GM12878 (cell line): ENCODE data around the gene HACD3. TPM values are rescaled to one million over a fixed set of nuclear protein-coding genes. Genes with fewer than 3 reads are reported as not detected.
A peak's percentile ranks its signal among the peaks of the same experiment; 100 is the strongest.

ENCODE experiments used
- BRCA1 ChIP-seq: IDR thresholded peaks from 2 replicates; pipeline ENCODE4 v1.6.1; 2011; ENCODE audit warnings: low read depth, low read length, improper control_type of control experiment
- CHD1 ChIP-seq: IDR thresholded peaks from 2 replicates; pipeline ENCODE4 v1.6.1; 2012; ENCODE audit warnings: low read depth, low read length, improper control_type of control experiment
- EGR1 ChIP-seq, 2 experiments: IDR thresholded peaks; 1 replicate in 1 of 2; 2 replicates in 1 of 2; pipeline ENCODE4 v1.6.1; 2011 to 2012; ENCODE audit warnings: low read depth in 2 of 2, low read length in 2 of 2, borderline replicate concordance in 1 of 2, mild to moderate bottlenecking in 1 of 2, moderate library complexity in 1 of 2
- FOXK2 ChIP-seq: fragments of 450-650 bp; IDR thresholded peaks from 2 replicates; pipeline ENCODE4 v1.6.1; 2017; ENCODE audit warnings: mild to moderate bottlenecking, moderate library complexity
- GABPA ChIP-seq: IDR thresholded peaks from 2 replicates; pipeline ENCODE4 v1.6.1; 2014; ENCODE audit warnings: antibody characterized with exemption, low read depth, mild to moderate bottlenecking, inconsistent platforms
- JUNB ChIP-seq: IDR thresholded peaks from 2 replicates; pipeline ENCODE4 v1.6.1; 2016; ENCODE audit warnings: antibody characterized with exemption, mild to moderate bottlenecking
- KLF5 ChIP-seq: fragments of 450-650 bp; IDR thresholded peaks from 2 replicates; pipeline ENCODE4 v1.6.1; 2014; ENCODE audit warnings: mild to moderate bottlenecking; ENCODE audit not compliant: partially characterized antibody
- PAX8 ChIP-seq: fragments of 450-650 bp; IDR thresholded peaks from 2 replicates; pipeline ENCODE4 v1.6.1; 2017; ENCODE audit warnings: mild to moderate bottlenecking, moderate library complexity
- PKNOX1 ChIP-seq: fragments of 450-650 bp; IDR thresholded peaks from 2 replicates; pipeline ENCODE4 v1.6.1; 2016; ENCODE audit warnings: mild to moderate bottlenecking
- SMAD5 ChIP-seq: IDR thresholded peaks from 2 replicates; pipeline ENCODE4 v1.6.1; 2016; ENCODE audit warnings: antibody characterized with exemption, low read depth
- USF1 ChIP-seq: IDR thresholded peaks from 2 replicates; pipeline ENCODE4 v1.6.1; 2011; ENCODE audit warnings: borderline replicate concordance, low read depth, mild to moderate bottlenecking, moderate library complexity, mixed read lengths, low read length; ENCODE audit not compliant: insufficient read depth; ENCODE audit errors: extremely low read length
- ZSCAN29 ChIP-seq: fragments of 450-650 bp; IDR thresholded peaks from 2 replicates; pipeline ENCODE4 v1.6.1; 2017; ENCODE audit warnings: mild to moderate bottlenecking, moderate library complexity
- polyA plus RNA-seq, 11 experiments: library from polyadenylated mRNA; depleted of rRNA in 4 of 11; unstranded in 6 of 11; stranded (reverse) in 5 of 11; fragments of >200 nt; fragmentation: Nextera tagmentation in 4 of 11; fragmentation: Illumina TruSeq in 1 of 11; extraction: Ambion mirVana in 4 of 11; extraction: Trizol in 1 of 11; gene quantifications; 1 replicate in 1 of 11; 2 replicates in 10 of 11; pipeline versions ENCODE4 v1.2.1 to v1.2.3, GENCODE V29; 2011 to 2016; ENCODE audit warnings: inconsistent platforms in 2 of 11, missing spikeins in 2 of 11, low read depth in 1 of 11
- total RNA-seq, 4 experiments: library from RNA; depleted of rRNA in 3 of 4; stranded (reverse); fragments of >200 nt in 3 of 4; fragmentation: Illumina TruSeq in 1 of 4; extraction: Trizol in 1 of 4; gene quantifications; 2 replicates each; pipeline versions ENCODE4 v1.2.1 to v1.2.3, GENCODE V29; 2013 to 2021
- TF ChIP-seq, protein P1 (sequence below): fragments of 450-650 bp; IDR thresholded peaks from 2 replicates; pipeline ENCODE4 v1.6.1; 2017; ENCODE audit warnings: mild to moderate bottlenecking, moderate library complexity
- TF ChIP-seq, protein P2 (sequence below): fragments of 450-650 bp; formaldehyde crosslinking; IDR thresholded peaks from 2 replicates; pipeline ENCODE4 v1.4.0; 2022; ENCODE audit warnings: mild to moderate bottlenecking, moderate library complexity
- TF ChIP-seq, protein P3 (sequence below): IDR thresholded peaks from 2 replicates; pipeline ENCODE4 v1.6.1; 2012; ENCODE audit warnings: low read depth, low read length, improper control_type of control experiment
- TF ChIP-seq, protein P4 (sequence below): IDR thresholded peaks from 2 replicates; pipeline ENCODE4 v1.6.1; 2012; ENCODE audit warnings: low read depth, low read length, improper control_type of control experiment

The HACD3 gene
- total and polyA plus RNA-seq, 10 of the 15 experiments (the other 5 are each of a cell fraction or from before 2014, with no cell fraction given): 25.9 to 75.8 (median 48.3) TPM

DNA sequence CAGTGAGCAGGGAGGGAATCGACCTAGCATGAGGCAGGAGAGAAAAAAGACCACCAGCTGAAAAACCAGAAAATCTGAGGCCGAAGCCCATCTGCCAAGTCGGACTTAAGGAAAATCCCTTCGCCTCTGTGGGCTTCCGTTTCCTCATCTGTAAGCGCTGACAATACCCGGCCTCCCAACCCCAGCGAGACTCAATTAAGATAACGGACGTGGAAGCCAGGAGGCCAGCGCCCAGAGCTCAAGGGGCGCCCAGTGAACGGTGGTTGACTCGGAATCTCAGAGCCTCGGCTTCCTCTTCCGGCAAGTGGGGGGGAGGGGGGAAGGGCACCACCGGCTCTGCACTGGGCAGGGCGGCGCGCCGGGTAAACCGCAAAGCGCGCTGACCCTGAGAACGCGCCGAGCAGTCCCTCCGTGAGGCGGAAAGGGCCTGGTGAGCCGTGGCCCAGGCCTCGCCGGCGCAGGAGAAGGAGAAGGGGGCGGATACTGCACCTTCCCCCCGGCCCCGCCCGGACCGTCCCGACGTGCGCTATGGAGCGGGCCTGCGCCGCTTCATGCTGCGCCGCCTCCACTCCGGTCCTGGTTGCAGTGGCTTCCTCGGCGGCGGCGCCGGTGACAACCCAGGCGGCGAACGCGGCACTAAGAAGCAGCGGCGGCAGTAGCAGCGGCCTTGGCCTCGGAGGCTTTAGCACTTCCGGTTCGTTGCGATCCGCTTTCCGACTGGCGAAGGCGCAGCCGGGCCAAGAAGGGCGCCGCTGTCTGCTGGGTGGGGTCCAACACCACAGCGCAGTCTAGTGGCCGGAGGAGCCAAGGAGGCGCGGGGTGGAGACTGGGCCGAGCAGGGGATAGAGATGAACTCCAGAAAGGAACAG is 13.0 kb upstream of the HACD3 start, which contains the start of gene DPP8 (continued):
- no peak for TF ChIP-seq USF1
- no peak for TF ChIP-seq JUNB
- 0 out of 2 replicates have a peak, but pooled peaks have one; percentile 46 for TF ChIP-seq PKNOX1
- TF ChIP-seq CHD1: no peak
- TF ChIP-seq KLF5: peak; percentile 74
- TF ChIP-seq SMAD5: peak; percentile 91
- TF ChIP-seq, protein P1, sequence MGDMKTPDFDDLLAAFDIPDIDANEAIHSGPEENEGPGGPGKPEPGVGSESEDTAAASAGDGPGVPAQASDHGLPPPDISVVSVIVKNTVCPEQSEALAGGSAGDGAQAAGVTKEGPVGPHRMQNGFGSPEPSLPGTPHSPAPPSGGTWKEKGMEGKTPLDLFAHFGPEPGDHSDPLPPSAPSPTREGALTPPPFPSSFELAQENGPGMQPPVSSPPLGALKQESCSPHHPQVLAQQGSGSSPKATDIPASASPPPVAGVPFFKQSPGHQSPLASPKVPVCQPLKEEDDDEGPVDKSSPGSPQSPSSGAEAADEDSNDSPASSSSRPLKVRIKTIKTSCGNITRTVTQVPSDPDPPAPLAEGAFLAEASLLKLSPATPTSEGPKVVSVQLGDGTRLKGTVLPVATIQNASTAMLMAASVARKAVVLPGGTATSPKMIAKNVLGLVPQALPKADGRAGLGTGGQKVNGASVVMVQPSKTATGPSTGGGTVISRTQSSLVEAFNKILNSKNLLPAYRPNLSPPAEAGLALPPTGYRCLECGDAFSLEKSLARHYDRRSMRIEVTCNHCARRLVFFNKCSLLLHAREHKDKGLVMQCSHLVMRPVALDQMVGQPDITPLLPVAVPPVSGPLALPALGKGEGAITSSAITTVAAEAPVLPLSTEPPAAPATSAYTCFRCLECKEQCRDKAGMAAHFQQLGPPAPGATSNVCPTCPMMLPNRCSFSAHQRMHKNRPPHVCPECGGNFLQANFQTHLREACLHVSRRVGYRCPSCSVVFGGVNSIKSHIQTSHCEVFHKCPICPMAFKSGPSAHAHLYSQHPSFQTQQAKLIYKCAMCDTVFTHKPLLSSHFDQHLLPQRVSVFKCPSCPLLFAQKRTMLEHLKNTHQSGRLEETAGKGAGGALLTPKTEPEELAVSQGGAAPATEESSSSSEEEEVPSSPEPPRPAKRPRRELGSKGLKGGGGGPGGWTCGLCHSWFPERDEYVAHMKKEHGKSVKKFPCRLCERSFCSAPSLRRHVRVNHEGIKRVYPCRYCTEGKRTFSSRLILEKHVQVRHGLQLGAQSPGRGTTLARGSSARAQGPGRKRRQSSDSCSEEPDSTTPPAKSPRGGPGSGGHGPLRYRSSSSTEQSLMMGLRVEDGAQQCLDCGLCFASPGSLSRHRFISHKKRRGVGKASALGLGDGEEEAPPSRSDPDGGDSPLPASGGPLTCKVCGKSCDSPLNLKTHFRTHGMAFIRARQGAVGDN: peak; percentile 53
- TF ChIP-seq BRCA1: no peak
- TF ChIP-seq, protein P2, sequence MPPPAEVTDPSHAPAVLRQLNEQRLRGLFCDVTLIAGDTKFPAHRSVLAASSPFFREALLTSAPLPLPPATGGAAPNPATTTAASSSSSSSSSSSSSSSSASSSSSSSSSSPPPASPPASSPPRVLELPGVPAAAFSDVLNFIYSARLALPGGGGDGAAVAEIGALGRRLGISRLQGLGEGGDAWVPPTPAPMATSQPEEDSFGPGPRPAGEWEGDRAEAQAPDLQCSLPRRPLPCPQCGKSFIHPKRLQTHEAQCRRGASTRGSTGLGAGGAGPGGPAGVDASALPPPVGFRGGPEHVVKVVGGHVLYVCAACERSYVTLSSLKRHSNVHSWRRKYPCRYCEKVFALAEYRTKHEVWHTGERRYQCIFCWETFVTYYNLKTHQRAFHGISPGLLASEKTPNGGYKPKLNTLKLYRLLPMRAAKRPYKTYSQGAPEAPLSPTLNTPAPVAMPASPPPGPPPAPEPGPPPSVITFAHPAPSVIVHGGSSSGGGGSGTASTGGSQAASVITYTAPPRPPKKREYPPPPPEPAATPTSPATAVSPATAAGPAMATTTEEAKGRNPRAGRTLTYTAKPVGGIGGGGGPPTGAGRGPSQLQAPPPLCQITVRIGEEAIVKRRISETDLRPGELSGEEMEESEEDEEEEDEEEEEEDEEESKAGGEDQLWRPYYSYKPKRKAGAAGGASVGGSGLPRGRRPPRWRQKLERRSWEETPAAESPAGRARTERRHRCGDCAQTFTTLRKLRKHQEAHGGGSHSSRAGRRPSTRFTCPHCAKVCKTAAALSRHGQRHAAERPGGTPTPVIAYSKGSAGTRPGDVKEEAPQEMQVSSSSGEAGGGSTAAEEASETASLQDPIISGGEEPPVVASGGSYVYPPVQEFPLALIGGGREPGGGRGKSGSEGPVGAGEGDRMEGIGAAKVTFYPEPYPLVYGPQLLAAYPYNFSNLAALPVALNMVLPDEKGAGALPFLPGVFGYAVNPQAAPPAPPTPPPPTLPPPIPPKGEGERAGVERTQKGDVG (CRISPR knock-in tag): no peak
- no peak for TF ChIP-seq ZSCAN29
- no peak for TF ChIP-seq PAX8
- peak in 1 of 2 experiments; percentile 95; a peak in 2 of 3 replicates for TF ChIP-seq EGR1 (IDR thresholded peaks at IDR 0.05; ENCODE audit: borderline replicate concordance in 1 of 2, low read depth in 2 of 2, low read length in 2 of 2)
- TF ChIP-seq FOXK2: no peak
- TF ChIP-seq, protein P3, sequence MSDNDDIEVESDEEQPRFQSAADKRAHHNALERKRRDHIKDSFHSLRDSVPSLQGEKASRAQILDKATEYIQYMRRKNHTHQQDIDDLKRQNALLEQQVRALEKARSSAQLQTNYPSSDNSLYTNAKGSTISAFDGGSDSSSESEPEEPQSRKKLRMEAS: peak; percentile 45; the same call in 1 of the 2 replicates
- TF ChIP-seq GABPA: peak; percentile 91
- TF ChIP-seq, protein P4, sequence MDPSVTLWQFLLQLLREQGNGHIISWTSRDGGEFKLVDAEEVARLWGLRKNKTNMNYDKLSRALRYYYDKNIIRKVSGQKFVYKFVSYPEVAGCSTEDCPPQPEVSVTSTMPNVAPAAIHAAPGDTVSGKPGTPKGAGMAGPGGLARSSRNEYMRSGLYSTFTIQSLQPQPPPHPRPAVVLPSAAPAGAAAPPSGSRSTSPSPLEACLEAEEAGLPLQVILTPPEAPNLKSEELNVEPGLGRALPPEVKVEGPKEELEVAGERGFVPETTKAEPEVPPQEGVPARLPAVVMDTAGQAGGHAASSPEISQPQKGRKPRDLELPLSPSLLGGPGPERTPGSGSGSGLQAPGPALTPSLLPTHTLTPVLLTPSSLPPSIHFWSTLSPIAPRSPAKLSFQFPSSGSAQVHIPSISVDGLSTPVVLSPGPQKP: peak; percentile 89
